ENCODE data around the gene GALNT1.
A peak's percentile ranks its signal among the peaks of the same experiment; 100 is the strongest.

GRCh38 chr18:35695803-35696202 is 114.3 kb downstream of the GALNT1 start:
- TF ChIP-seq, protein P1, sequence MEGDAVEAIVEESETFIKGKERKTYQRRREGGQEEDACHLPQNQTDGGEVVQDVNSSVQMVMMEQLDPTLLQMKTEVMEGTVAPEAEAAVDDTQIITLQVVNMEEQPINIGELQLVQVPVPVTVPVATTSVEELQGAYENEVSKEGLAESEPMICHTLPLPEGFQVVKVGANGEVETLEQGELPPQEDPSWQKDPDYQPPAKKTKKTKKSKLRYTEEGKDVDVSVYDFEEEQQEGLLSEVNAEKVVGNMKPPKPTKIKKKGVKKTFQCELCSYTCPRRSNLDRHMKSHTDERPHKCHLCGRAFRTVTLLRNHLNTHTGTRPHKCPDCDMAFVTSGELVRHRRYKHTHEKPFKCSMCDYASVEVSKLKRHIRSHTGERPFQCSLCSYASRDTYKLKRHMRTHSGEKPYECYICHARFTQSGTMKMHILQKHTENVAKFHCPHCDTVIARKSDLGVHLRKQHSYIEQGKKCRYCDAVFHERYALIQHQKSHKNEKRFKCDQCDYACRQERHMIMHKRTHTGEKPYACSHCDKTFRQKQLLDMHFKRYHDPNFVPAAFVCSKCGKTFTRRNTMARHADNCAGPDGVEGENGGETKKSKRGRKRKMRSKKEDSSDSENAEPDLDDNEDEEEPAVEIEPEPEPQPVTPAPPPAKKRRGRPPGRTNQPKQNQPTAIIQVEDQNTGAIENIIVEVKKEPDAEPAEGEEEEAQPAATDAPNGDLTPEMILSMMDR (IDR thresholded peaks at IDR 0.05), result peak in 1 of 7 experiments; percentile 5
- no peak for TF ChIP-seq POLR2A (IDR thresholded peaks at IDR 0.05)
- TF ChIP-seq EP300 (IDR thresholded peaks at IDR 0.05), result no peak

Measured in stomach (tissue), 4 donors.